LoVo (cell line): ENCODE results near the gene LRP1-AS.

Source experiments
- DNase-seq: peaks from one replicate; pipeline ENCODE4 v3.0.0-alpha.2; 2016; ENCODE audit warnings: low spot score

LRP1-AS gene

DNA sequence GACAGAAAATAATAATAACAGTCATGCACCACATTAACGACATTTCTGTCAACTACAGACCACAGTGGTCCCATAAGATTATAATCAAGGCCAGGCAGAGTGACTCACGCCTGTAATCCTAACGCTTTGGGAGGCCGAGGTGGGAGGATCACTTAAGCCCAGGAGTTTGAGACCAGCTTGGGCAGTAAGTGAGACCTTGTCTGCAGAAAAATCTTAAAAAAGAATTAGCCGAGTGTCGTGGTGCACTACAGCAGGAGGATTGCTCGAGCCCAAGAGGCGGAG, 49.9 kb downstream of the LRP1-AS start:
- no peak for DNase-seq

DNA sequence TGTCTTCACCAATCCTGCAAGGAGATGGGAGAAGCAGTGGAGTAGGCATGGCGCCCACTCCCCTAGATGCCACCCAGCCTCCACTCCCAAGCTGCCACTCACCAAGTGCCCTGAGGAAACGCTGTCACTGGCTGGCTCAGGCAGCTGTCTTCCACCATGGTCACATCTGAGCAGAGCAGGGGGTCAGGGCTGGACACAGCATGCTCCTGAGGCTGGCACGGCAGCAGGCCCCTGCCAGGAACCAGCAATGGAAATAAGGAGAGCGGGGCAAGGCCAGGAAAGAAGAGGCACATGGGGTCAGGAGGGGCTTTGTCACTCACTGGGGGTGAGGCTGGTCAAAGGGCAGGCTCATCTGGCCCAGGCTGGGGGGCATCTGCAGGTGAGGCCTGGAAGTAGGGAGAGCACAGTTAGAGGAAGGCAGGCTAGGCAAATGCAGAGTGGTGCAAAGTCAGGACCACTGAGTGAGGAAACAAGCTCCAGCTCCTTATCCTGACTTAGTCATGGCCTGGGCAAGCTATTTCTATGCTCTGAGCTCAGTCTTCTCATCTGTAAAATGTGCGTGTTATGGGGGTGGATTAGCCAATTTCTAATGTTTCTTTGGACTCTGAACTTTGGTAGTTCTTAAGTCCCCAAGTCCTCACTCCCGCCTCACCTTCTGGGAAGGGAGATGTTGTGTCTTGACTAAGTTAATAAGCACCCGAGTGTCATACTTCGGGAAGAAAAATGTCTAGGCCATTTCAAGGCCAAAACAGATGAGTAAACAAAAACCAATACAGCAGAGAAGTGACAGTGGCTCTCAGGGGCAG, 50.5 kb downstream of the LRP1-AS start:
- DNase-seq = no peak

- no peak for DNase-seq
These were observed 51.3 kb downstream of the LRP1-AS start for GRCh38 chr12:57096099-57096572.

DNA sequence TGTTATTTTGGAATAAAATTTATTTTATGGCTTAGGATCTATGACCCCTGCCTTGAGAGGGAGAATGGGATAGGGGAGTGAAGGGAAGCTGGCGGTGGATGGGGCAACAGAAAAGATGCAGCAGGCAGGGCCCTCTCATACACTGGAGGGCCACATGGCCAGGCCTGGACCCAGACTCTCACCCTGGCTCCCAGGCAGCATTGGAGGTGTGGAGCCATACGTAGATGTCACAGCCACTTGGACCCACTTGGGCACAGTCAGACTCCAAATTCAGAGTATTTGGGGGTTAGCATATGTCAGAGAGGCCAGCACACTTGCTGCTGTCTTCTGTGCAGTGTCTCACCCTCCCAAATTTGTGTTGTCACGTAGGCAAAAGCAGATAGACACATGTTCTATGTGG, 52.0 kb downstream of the LRP1-AS start:
- DNase-seq = no peak
